Activated CD8-positive, alpha-beta T cell treated with anti-CD3 and anti-CD28 coated beads for 36 hours (primary cell): ENCODE measurements around the gene SLC9A2. TPM values are rescaled to one million over a fixed set of nuclear protein-coding genes. Genes with fewer than 3 reads are reported as not detected.

Experiments used
- ATAC-seq: fragments of 200-7000 bp; cut with Tn5 transposase; one replicate; pipeline ENCODE4 v1.10.0; 2021; ENCODE audit warnings: mild to moderate bottlenecking, moderate library complexity
- CTCF ChIA-PET: fragments of 350-600 bp; sonication (Branson Sonifier 250); formaldehyde crosslinking; loops from one replicate; lab custom pipeline; 2021; ENCODE audit warnings: antibody characterized with exemption; lab: Charles Lee
- POLR2A ChIA-PET: fragments of 350-600 bp; sonication (Branson Sonifier 250); formaldehyde crosslinking; loops from one replicate; lab custom pipeline; 2021; ENCODE audit warnings: antibody characterized with exemption; lab: Charles Lee
- DNase-seq: peaks from one replicate; pipeline ENCODE4 v3.0.0-alpha.2; 2020
- H3K27ac Mint-ChIP-seq: one replicate; pipeline ENCODE4 v1.8.0; 2021; ENCODE audit warnings: mild to moderate bottlenecking, mixed read lengths
- H3K27me3 Mint-ChIP-seq: one replicate; pipeline ENCODE4 v1.8.0; 2021; ENCODE audit warnings: mixed read lengths
- H3K36me3 Mint-ChIP-seq: one replicate; pipeline ENCODE4 v1.8.0; 2021; ENCODE audit warnings: low read depth, mixed read lengths
- H3K4me1 Mint-ChIP-seq: one replicate; pipeline ENCODE4 v1.8.0; 2021; ENCODE audit warnings: low read depth, mixed read lengths
- H3K4me3 Mint-ChIP-seq: one replicate; pipeline ENCODE4 v1.8.0; 2021; ENCODE audit warnings: mild to moderate bottlenecking, moderate library complexity, mixed read lengths
- H3K9me3 Mint-ChIP-seq: one replicate; pipeline ENCODE4 v1.8.0; 2021; ENCODE audit warnings: mixed read lengths
- CTCF ChIP-seq: fragments of 200-600 bp; IDR thresholded peaks from one replicate; pipeline ENCODE4 v1.8.0; 2022; ENCODE audit warnings: antibody characterized with exemption, mild to moderate bottlenecking
- intact Hi-C: fragments of 100-400 bp; cut with micrococcal nuclease; formaldehyde crosslinking; loops from one replicate; pipeline ENCODE4 v1.10.0; 2022
- total RNA-seq, 2 experiments: library from RNA; stranded (reverse); gene quantifications; one replicate each; pipeline ENCODE4 v1.2.3, GENCODE V29; 2021

Gene SLC9A2
- total RNA-seq, 2 experiments from 2014 or later: 0.05 to 0.18 TPM

- no peaks in the 10 kb centered on the region for H3K27me3 Mint-ChIP-seq
- TF ChIP-seq CTCF: no peak
- intact Hi-C loops: no loop called here
- H3K27ac Mint-ChIP-seq: peak overlapping the region; percentile 92
- H3K4me3 Mint-ChIP-seq: peak overlapping the region; percentile 95
- no peaks in the 10 kb centered on the region for H3K9me3 Mint-ChIP-seq
- DNase-seq (no peak), ATAC-seq (no peak)
- H3K4me1 Mint-ChIP-seq: peaks cover 39% of the 10 kb centered on the region
- H3K36me3 Mint-ChIP-seq: peaks cover 6% of the 10 kb centered on the region
- POLR2A ChIA-PET: interaction anchor here (1.0 kb wide), 2 partner anchors 13 to 15 kb away, joined by 3 read pairs; no protein-coding TSS in a partner anchor
- CTCF ChIA-PET: interaction anchor here (1.2 to 8.3 kb wide), 5 partner anchors 18 to 293 kb away, joined by 3 to 69 read pairs (median 4); partner anchors contain the start of gene SLC9A4
Observed at GRCh38 chr2:102736110-102736409, 116.7 kb downstream of the SLC9A2 start.

GRCh38 chr2:102736410-102737409 is 117.4 kb downstream of the SLC9A2 start:
- no peaks in the 10 kb centered on the region for H3K27me3 Mint-ChIP-seq
- ChIA-PET POLR2A (interaction anchor here (1.0 to 1.2 kb wide), 3 partner anchors 11 to 15 kb away, joined by 3 read pairs; no protein-coding TSS in a partner anchor), CTCF (interaction anchor here (1.0 to 8.3 kb wide), 6 partner anchors 10 to 294 kb away, joined by 3 to 69 read pairs (median 4); partner anchors contain the start of gene SLC9A4)
- peak overlapping the region; percentile 92 for H3K27ac Mint-ChIP-seq
- intact Hi-C loops: no loop called here
- H3K36me3 Mint-ChIP-seq: peaks cover 2% of the 10 kb centered on the region
- ATAC-seq: peak; percentile 95
- TF ChIP-seq CTCF: no peak
- peak overlapping the region; percentile 95 for H3K4me3 Mint-ChIP-seq
- H3K9me3 Mint-ChIP-seq: no peaks in the 10 kb centered on the region
- peak; percentile 89 for DNase-seq
- peaks cover 39% of the 10 kb centered on the region for H3K4me1 Mint-ChIP-seq

GRCh38 chr2:102737431-102737830 is 118.1 kb downstream of the SLC9A2 start:
- intact Hi-C loops: no loop called here
- H3K36me3 Mint-ChIP-seq: no peaks in the 10 kb centered on the region
- ChIA-PET CTCF (interaction anchor here (1.0 to 8.3 kb wide), 5 partner anchors 9 to 295 kb away, joined by 3 to 69 read pairs (median 4); no protein-coding TSS in a partner anchor), POLR2A (interaction anchor here (1.2 kb wide), 1 partner anchor 11 kb away, joined by 3 read pairs; no protein-coding TSS in a partner anchor)
- H3K27me3 Mint-ChIP-seq: no peaks in the 10 kb centered on the region
- H3K27ac Mint-ChIP-seq: peak overlapping the region; percentile 92
- H3K9me3 Mint-ChIP-seq: no peaks in the 10 kb centered on the region
- ATAC-seq (no peak), DNase-seq (no peak)
- TF ChIP-seq CTCF: no peak
- peak overlapping the region; percentile 95 for H3K4me3 Mint-ChIP-seq
- H3K4me1 Mint-ChIP-seq: peaks cover 39% of the 10 kb centered on the region

- TF ChIP-seq CTCF: no peak
- no peaks in the 10 kb centered on the region for H3K4me1 Mint-ChIP-seq
- intact Hi-C loops: no loop called here
- no peak overlapping the region for H3K27ac Mint-ChIP-seq
- no peaks in the 10 kb centered on the region for H3K27me3 Mint-ChIP-seq
- ChIA-PET CTCF (interaction anchor here (0.6 to 1.7 kb wide), 2 partner anchors 10 to 38 kb away, joined by 3 to 12 read pairs; no protein-coding TSS in a partner anchor), POLR2A (no interaction called here)
- no peak overlapping the region for H3K4me3 Mint-ChIP-seq
- no peak for DNase-seq
- peaks cover 6% of the 10 kb centered on the region for H3K36me3 Mint-ChIP-seq
- no peak for ATAC-seq
- H3K9me3 Mint-ChIP-seq: peaks cover 2% of the 10 kb centered on the region
Observed at GRCh38 chr2:102743259-102743658, 123.9 kb downstream of the SLC9A2 start.
